HG03432 (cell line): ENCODE results near the gene HNRNPAB.
"Not testable (repeated sequence)": the region's sequence is repeated elsewhere in the genome, so short reads cannot be mapped to it uniquely, and the experiment has no call there.

Source experiments
- ATAC-seq: cut with Tn5 transposase; IDR thresholded peaks from one replicate; pipeline ENCODE4 v1.9.1; 2021; ENCODE audit warnings: mild to moderate bottlenecking, moderate library complexity; ENCODE audit not compliant: unreplicated experiment

HNRNPAB gene

DNA sequence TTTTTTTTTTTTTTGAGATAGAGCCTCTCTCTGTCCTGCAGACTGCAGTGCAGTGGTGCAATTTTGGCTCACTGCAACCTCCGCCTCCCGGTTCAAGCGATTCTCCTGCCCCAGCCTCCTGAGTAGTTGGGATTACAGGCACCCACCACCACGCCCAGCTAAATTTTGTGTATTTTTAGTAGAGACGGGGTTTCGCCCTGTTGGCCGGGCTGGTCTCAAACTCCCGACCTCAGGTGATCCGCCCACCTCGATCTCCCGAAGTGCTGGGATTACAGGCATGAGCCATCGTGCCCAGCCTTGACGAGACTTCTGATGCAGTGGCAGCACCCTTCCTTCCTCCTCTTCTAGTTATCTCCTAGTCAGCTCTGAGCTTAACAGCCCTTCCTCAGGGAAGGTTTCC is 24.8 kb downstream of the HNRNPAB start:
- ATAC-seq: not testable (repeated sequence)

DNA sequence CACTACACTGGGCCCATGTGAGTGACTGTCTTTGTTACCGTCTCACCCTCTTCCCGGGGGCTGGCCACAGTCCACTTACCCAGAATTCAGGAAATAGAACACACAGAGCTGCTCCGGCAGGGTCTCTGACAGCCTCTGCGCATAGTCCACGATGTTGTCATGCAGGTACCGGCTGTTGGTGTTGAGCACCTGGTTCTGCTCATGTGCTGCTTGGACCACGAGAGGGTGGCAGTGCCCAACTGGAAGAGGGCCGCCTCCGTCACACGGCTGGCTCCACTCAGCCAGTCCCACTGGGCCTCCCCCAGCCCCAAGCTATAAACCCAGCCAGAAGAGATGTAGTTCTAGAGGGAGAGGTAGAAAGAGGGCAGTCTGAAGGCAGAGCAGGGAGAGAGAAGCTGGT is 25.5 kb downstream of the HNRNPAB start:
- ATAC-seq: no peak

GRCh38 chr5:178230879-178231538 is 26.7 kb downstream of the HNRNPAB start:
- no peak for ATAC-seq

DNA sequence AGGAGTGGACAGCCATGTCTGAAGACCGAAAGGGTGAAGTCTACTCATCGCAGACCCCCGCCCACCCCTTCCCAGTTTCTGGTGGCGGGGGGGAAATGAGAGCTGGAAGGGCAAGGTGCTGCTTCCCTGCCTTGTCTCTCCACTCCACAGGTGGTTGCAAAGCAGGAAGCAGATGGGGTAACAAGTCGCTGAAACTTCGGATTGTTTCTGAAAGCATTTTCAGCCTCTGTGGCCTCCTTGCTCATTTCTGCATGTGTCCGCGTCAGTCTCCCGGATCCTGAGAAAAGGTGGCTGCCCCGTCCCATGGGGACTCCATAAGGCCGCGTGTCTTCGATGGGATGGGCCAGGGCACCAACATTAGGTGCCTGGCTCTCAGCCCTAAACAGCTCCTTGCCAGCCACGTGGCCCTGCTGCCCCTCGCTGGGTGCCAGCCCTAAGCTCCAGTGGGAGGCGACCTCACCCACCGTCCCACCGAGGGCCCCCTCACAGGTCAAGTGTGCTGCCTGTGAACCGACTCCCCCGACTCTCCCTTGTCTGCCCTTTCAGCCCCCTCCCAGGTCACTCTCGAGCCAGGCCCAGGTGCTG is 27.3 kb downstream of the HNRNPAB start:
- no peak for ATAC-seq

- peak; percentile 73 for ATAC-seq
These were observed 28.0 kb downstream of the HNRNPAB start, which contains the start of gene PHYKPL for GRCh38 chr5:178232124-178232919. Gene PHYKPL, minus strand, starts transcription at chr5:178232802. Its CDS starts 252 bp downstream, at chr5:178232550.

DNA sequence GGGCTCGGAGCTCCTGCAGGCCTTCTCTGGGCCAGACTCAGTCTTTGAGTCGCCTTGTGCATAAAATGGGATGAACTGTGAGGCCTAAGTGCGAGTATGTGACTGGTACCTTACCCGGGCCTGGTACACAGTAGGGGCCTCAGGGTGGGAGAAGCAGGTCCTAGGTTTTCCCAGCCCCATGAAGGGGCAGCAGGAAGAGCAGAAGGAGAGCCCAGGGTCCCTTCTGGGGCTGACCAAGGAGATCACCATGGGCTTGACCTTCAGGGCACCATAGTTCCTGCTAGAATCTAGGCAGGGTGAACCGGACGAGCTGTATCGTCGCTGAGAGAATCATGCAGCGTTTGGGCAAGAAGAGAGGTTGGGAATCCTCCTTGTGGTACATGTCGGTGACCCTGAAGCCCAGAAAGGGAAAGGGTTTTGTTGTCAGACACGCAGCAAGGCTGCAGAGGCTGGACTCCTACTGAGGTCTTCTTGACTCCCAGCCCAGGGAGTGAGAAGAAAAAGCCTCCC is 28.6 kb downstream of the HNRNPAB start:
- no peak for ATAC-seq

GRCh38 chr5:178234121-178234749 is 29.9 kb downstream of the HNRNPAB start:
- ATAC-seq: no peak

DNA sequence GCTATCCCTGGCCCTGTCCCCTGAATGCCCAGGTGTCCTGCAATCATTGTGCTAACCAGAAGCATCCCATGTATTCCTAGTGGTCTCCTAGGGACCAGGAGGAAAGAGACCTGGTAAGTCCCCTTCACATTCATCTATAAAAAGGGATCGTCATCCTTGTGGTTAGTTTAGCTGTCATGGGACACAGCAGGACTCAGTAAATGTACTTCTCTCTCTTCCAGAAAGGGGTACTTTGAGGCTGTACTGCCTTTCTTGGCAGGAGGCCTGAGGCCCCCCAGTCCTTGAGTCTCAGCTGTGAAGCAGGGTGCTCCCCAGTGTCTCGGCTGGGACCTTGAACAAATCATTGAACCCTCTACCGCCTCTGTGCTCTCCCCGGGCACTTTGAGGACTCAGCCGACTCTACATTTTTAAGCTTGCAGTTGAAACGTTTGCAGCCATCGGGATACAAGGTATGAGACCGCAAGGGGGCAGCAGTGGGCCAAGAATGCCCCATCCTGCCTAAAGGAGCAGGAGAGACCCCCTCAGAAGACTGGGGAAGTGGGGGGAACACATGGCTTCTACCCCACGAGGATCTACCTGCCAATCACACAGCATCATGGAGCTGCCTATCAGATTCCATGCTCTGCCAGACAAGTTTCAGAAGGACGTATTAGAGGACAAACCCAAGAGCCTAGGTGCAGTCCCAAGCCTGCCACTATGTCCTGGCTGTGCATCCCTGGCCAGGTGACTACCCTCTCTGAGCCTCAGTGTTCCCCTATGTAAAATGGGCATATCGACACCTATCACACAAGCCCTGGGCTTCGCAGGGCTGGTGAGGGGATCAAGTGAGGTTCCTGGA is 30.6 kb downstream of the HNRNPAB start:
- no peak for ATAC-seq

GRCh38 chr5:178235588-178235974 is 31.2 kb downstream of the HNRNPAB start:
- ATAC-seq: no peak

GRCh38 chr5:178236126-178236525 is 31.8 kb downstream of the HNRNPAB start:
- ATAC-seq: no peak

GRCh38 chr5:178236679-178237078 is 32.3 kb downstream of the HNRNPAB start:
- ATAC-seq: no peak

GRCh38 chr5:178237431-178238312 is 33.3 kb downstream of the HNRNPAB start:
- no peak for ATAC-seq

DNA sequence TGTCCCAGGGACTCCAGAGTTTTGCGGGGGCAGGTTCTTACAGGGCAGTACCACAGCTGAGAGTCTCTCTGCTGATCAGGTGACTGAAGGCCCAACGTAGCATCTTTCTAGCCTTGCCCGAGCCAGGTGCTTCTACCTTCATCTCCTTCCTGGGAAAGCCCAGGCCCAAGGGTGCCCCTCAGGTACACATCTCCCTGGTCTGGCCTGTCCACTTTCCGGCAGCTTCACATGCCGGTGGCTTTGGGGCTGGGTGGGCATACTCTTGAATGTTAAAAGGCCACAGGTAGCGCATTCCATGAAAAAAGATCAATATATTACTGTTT is 33.9 kb downstream of the HNRNPAB start:
- ATAC-seq: no peak

DNA sequence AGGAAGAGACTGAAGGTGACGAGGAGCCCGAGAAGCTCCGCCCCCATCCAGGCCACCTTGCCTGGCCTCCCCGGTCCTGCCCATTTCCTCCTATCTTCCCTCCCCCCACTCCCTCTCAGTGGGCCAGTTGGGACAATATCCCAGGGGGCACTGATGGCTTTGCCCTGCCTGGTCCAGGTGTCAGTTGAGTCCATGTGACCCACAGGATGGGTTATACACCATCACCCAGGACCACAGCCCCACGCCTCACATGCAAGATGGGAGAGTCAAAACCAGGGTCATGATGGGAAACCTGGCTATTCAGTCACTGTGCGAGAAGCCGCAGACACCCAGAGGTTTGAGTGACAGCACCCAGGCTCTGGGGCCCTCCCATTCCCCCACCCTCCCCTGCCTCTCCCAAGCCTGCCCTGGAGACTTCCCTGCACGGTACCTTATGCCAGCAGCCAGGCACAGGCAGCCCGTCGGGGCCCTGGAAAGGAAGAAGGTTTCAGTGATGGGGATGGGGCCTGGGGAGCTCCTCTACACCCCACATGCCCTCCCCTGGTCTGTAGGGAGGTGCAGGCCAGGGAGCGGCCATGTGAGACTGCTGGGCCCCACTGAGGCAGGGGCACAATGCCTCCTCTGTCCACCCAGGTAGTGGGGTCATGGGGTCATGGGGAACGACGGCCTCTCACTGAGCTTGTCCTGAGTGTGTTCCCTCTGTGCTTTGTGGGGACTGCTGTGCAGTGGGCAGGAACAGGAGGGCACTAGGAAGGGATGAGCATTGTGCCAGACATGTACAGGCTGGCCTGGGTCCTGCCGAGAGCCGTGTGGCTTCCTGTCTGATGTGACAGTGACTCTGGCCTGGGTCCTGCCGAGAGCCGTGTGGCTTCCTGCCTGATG is 34.6 kb downstream of the HNRNPAB start:
- ATAC-seq: no peak

- ATAC-seq: not testable (repeated sequence)
These were observed 35.4 kb downstream of the HNRNPAB start for GRCh38 chr5:178239626-178240301.

- ATAC-seq: no peak
These were observed 36.0 kb downstream of the HNRNPAB start for GRCh38 chr5:178240341-178240741.

- no peak for ATAC-seq
These were observed 36.4 kb downstream of the HNRNPAB start for GRCh38 chr5:178240766-178241165.

GRCh38 chr5:178241231-178241663 is 36.9 kb downstream of the HNRNPAB start:
- ATAC-seq: no peak
